8988T (cell line): ENCODE results near the gene EIF5.

ENCODE experiments used
- DNase-seq: peaks from one replicate; pipeline ENCODE4 v3.0.0; 2011

The EIF5 gene

DNA sequence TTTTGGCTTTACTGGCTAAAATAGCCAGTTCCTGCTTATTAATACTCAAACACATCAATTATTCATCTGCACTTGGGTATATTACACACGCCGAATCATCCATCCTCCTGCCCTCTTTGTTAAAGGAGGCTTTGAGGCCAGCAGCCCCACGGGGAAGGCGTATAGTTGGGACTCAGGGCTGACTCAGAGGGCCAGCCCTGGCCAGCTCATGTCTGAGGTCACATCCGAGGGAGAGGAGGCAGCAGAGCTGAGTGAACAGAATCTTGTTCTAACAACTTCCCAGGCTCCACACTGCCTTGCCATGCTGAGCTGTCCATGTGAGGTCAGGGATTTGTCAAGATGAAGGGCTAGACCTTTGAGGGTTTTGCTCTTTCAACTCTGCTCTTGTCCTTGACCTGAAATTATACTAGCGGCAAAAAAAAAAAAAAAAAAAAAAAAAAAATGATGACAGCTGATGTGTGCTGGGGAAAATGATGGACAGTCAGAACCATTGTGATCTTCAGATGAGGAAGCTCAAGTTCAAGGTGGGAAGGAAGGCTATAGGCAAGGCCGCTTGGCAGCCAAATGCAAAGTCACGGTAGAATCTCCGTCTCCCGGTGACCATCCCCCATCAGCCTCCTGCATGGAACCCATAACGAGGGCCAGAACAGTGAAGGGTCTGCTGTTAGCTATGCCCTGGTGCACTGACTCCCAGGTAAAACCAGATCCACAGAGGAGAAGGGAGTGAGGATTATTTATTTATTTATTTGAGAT is 38.7 kb downstream of the EIF5 start:
- peak; percentile 78 for DNase-seq

GRCh38 chr14:103374121-103374520 is 40.1 kb downstream of the EIF5 start:
- DNase-seq: no peak

DNA sequence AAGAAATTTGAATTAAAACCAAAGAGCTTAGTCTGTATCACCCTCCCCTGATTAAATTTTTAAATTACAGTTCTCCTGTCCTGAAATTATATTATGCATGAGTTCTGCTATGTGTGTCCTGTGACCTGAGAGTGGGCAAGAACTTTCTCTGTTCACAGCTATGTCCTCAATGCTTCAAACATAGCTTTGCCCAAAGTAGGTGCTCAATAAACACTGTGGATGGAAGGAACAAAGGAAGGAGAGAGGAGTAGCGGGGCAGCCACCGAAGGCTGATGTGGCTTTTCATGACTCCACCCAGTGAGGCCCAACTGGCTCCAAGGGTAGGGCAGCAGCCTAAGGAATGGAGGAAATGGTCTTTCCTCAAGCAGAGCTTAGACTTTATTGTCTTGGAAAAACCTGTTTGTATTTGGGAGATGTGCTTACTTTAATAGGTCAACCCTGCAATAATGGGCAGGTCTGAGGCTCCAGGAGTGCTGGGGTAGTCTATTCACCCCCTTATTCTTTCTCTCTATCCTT is 43.5 kb downstream of the EIF5 start:
- no peak for DNase-seq

- no peak for DNase-seq
Measured at GRCh38 chr14:103378038-103378854, 44.2 kb downstream of the EIF5 start.

DNA sequence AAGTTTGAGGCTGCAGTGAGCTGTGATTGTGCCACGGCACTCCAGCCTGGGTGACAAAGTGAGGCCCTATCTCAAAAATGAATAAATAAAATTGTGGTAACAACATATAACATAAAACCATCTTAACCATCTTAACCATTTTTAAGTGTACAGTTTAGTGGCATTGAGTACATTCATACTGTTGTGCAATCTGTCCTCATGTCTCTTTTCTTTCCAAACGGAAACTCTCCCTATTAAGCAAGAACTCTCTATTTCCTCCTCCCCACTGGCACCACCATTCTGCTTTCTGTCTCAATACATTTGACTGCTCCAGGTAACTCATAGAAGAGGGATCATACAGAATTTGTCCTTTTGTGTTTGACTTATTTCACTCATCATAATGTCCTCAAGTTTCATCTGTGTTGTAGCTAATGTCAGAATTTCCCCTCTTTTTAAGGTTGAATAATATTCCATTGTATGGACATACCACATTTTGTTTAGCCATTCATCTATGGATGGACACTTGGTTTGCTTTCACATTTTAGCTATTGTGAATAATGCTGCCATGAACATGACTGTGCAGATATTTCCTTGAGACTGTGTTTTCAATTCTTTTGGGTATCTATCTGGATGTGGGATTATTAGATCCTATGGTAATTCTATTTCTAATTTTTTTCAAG is 46.8 kb downstream of the EIF5 start:
- DNase-seq: no peak

- no peak for DNase-seq
Measured at GRCh38 chr14:103382376-103382775, 48.3 kb downstream of the EIF5 start.

GRCh38 chr14:103384450-103385151 is 50.6 kb downstream of the EIF5 start:
- no peak for DNase-seq

DNA sequence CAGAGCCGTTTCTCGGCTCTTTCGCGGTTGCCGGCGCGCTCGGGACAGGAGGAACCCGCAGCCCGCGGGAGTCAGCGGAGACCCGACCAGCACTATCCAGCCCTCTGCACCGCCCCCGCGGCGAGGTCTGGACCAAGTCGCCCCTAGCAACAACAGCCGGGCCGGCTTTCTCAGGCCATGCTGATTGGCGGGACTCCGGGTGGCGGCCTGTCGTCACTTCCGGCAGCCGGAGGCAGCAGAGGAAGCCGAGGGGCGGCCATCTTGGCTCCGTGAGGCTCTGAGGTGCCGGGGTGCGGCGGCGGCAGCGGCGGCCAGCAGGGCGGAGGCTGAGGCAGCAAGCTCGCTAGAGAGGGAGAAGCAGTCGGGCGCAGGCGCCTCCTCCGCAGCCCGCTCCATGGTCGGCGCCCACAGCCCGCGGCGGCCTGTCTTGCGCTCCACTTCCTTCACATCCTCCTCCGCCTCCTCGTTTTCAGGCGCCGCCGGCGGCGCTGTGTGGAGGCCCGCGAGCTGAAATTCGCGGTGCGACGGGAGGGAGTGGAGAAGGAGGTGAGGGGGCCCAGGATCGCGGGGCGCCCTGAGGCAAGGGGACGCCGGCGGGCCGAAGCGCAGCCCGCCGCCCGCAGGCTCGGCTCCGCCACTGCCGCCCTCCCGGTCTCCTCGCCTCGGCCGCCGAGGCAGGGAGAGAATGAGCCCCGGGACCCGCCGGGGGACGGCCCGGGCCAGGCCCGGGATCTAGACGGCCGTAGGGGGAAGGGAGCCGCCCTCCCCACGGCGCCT is 51.3 kb downstream of the EIF5 start, which contains the start of gene MARK3:
Gene MARK3, plus strand, starts transcription at position 264 of the 777 bp plus-strand sequence. CDS start 615 bp downstream, outside the sequence.
- peak; percentile 93 for DNase-seq

DNA sequence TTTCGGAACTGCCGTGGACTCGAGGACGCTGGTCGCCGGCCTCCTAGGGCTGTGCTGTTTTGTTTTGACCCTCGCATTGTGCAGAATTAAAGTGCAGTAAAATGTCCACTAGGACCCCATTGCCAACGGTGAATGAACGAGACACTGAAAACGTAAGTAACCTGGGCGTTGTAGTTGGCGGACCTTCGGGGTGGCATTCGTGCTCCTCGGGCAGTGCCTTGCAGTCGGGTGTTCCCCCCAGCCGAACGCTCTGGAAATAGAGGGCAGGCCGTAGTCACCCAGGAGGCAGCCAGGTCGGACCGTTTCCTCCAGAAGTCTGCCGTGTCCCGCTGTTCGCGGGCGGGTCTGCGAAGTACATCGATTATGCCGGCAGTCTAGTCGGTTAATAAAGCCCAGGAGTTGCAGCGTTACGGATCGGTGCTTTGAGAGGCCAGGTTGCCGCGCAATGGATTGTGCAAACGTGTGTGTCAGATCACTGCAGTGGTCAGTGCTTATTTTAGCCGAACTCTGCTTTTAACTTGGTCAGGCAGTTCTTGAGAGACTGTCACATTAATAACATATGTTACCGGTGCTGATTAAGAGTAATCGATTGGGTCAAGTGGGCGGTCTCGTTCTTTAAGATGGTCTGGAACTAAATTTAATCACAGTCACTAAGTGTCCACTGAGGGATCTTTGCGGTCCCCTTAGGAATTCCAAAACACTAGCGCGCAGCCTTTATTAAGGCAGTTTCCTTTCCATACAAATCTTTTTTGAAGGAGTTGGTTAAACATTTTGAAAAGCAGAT is 52.1 kb downstream of the EIF5 start:
- DNase-seq: no peak

DNA sequence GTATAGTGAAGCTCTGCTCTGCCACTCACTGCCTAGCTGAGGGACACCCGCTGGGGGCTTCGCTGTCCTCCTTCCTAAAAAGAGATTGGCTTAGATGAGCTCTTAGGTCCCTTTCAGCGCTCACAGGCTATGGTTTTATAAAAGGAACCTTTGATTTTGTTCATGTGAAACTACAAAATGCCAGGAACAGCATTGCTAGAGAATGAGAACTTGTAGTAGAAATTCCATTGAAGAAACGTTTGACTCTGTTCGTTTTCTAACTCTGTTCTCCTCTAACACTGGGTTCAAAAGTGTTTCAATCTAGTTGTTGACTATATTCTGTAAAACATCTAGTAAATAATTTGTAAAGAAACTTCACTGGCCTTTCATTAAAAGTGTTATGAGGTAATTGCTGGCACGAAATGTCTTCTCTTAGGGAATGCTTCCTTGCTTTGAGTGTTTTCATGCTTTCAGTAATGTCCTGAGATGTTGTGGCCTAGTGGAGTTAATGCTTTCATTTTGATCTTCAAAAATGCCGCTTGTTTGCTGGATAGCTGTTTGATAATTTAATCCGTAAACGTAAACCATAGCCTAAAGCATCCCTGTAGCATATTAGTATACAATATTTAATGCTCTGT is 52.8 kb downstream of the EIF5 start:
- no peak for DNase-seq

GRCh38 chr14:103388664-103389063 is 54.6 kb downstream of the EIF5 start:
- no peak for DNase-seq

DNA sequence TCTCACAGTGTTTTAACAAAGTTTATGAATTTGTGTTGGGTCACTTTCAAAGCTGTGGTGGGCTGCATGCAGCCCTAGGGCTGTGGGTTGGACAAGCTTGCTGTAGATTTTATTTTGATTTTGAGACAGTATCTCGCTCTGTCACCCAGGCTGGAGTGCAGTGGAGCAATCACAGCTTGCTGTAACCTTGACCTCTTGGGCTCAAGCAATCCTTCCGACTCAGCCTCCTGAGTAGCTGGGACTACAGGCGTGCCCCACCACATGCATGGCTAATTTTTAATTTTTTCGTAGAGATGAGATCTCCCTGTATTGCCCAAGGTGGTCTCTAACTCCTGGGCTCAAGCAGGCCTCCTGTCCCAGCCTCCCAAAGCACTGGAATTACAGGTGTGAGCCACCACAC is 56.6 kb downstream of the EIF5 start:
- DNase-seq: no peak

DNA sequence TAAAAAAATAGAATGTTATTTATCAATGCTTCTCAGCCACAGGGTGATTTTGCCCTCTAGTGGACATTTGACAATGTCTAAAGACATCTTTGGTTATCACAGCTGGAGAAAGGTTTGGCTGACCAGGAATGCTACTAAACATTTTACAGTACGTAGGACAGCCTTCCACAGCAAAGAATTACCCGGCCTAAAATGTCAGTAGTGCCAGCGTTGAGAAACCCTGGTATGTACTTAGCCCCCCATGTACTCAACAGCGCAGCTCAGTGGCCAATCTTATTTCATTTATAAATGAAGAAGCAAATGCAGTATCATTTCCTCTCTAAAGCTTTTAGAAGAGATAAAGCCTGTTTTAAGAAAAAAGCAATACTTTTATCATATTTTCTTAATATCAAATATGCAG is 57.0 kb downstream of the EIF5 start:
- DNase-seq: peak; percentile 27

GRCh38 chr14:103392106-103392505 is 58.1 kb downstream of the EIF5 start:
- DNase-seq: no peak

GRCh38 chr14:103392572-103392971 is 58.5 kb downstream of the EIF5 start:
- DNase-seq: no peak

GRCh38 chr14:103393070-103393469 is 59.0 kb downstream of the EIF5 start:
- DNase-seq: no peak

DNA sequence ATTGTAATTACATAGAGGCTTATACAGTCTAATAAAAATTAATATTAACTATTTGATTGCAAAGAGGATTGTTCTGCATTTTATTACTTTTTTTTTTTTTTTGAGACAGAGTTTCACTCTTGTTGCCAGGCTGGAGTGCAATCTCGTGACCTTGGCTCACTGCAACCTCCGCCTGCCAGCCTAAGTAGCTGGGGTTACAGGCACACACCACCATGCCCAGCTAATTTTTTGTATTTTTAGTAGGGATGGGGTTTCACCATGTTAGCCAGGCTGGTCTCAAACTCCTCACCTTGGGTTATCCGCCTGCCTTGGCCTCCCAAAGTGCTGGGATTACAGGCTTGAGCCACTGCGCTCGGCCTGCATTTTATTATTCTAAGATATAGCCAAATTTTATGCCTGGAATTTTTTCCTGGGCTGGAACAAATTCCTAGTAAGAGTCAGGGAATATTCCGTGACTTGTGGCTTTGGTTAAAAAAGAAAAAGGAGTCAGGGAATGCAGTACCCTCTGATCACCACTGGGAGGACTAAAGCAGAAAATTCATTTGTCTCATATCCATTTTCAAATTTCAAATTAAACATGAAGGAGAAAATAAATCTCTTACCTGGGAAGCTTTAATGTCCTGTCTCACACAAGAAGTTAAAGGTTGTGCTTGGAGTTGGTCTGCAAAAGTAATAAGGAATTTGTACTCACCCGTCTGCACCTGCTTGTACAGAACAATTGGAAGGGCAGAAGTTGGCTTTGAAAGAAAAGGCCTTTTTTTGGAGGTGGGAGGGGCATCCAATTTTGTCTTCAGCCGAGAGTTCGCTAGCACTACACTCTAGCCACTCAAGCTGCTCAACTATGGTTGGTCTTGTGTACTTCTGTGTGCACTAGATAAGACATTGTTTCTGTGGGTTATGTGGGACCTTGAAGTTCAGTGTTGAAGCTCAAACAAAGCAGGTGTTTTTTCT is 59.9 kb downstream of the EIF5 start:
- DNase-seq: no peak
